IPS-11a (cell line): ENCODE results near the gene ALDH8A1.

Experiments used
- H3K4me3 ChIP-seq: one replicate; pipeline ENCODE4 v1.5.1; 2013; ENCODE audit warnings: low read depth, low read length, control low read depth

The ALDH8A1 gene

DNA sequence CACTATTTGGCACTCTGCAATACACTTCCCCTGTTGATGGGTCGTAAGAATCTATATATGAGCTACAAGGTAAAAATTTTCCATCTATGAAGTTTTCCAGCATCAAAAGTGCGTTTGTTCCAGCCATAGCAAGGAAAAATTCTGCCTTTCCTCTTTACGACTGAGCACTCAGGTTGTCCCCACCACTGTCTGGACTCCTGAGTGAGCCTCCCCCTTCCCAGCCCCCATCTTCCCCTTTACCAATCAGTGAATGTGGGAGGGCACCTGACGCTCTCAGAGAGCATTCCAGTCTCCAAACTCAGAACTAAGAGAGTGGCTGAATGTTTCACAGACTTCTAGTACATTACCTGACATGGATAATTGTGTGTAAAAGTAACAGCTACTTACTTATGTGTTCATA, at the start of gene ALDH8A1:
Gene ALDH8A1, minus strand, starts transcription at position 175 of the 400 bp plus-strand sequence. Its CDS starts 48 bp downstream, at position 127.
- no peak within 1 kb of the TSS for H3K4me3 ChIP-seq

- no peak overlapping the region for H3K4me3 ChIP-seq
These were observed 49.2 kb upstream of the ALDH8A1 start for GRCh38 chr6:134999107-134999506.

DNA sequence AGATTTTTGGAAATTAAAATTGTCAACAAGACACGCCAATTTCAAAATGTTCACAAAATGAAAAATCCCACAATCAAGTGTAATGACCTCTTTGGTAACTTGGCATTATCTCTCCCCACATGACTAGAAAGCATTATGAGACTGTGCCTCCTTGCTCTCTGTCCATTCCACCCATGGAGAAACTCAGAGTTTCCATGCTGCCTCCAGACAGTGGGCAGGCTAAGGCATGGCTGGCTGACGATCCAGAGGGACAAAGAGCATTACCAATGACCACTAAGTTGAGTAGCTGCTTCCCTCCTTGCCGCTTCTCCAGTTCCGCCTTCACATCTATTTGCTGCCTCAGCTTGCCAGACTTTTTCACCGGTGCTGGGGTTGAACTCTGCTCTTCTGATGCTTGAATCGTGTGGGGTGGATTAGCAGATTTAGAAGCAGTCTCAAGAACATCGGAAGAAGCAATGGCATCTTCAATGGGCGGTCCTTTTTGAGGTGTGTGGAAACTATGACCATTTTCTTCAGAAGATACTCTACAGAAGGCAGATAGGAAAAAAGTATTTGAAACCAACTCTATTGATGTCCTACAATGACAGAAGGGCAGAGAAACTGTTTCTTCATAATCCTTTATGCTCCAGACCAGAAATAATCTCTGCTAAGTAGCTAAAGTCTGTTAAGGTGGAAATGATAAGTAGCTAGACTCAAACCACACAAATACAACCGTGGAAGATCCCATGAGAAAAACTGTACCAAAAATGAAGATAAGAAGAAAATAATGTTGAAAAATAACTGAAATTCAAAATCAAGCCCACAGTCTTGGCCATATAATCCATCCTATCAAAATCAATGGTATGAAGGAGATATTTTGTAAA, 47.5 kb upstream of the ALDH8A1 start:
- H3K4me3 ChIP-seq: no peak overlapping the region

DNA sequence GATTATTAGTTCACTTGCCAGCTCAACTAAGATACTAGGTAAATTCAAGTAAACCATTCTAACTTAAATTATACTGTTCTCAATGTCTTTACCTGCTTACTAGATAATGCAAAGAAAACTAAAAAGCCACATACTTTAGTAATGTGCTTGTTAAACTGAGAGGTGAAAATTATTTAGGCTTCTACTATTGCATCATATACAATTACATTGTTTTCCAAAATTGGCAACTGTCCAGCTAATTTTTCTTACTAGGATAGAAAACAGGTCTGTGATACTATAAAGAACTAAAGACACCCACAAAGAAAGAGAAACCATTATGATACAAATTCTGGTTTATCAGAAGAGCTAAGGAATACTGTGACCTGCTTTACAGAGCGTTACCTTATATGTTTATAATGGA, 45.6 kb upstream of the ALDH8A1 start:
- no peak overlapping the region for H3K4me3 ChIP-seq

DNA sequence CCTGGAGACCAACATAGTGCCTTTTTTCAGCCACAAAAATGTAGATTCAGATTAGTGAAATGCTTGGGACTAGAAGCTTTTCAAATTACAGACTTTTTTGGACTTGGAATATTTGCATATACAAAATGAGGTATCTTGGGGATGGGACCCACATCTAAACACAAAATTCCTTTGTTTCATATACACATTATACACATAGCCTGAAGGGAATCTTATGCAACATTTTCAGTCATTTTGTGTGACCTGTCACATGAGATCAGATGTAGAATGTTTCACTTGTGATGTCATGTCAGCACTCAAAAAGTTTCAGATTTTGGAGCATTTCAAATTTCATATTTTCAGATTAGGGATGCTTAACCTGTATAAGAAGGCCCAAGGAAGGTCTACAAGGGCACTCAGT, 44.5 kb upstream of the ALDH8A1 start:
- H3K4me3 ChIP-seq: no peak overlapping the region

- H3K4me3 ChIP-seq: no peak overlapping the region
These were observed 42.3 kb upstream of the ALDH8A1 start for GRCh38 chr6:134992155-134992554.

DNA sequence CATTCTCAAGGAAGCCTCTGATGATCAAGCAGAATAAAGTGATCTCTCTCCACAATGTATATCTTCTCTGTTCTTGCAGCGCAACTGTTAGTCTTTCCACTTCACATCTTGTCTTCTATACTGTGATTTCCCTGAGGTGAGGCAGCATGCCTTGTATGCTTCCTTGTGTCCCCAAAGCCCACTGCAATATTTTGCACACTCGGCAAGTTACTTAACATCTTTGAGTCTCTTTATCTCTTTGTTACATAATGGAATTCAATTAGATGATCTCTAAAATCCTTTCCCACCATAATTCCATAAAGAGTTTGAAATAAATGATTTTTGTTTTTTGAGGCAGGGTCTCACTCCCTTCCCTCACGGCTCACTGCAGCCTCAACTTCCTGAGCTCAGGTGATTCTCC, 40.4 kb upstream of the ALDH8A1 start:
- no peak overlapping the region for H3K4me3 ChIP-seq

GRCh38 chr6:134984821-134985220, 34.9 kb upstream of the ALDH8A1 start:
- no peak overlapping the region for H3K4me3 ChIP-seq

DNA sequence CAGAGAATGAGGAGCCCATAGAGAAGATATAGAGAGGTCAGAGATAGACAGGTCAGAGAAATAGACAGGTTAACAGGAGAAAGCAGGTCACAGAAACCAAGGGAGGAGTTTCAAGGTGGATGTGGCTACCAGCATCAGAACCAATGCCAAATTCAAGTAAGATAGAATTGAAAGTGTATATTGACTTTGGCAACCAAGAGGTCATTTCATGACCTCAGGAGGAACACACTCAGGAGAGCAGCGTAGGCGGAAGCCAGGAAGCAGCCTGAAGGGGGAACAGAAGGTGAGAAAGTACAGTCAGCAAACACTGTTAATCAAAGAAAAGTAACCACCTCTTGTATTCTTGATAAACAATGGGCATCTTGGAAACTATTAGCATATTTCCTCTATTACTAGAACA, 33.9 kb upstream of the ALDH8A1 start:
- no peak overlapping the region for H3K4me3 ChIP-seq

GRCh38 chr6:134982161-134982560, 32.3 kb upstream of the ALDH8A1 start:
- H3K4me3 ChIP-seq: no peak overlapping the region

DNA sequence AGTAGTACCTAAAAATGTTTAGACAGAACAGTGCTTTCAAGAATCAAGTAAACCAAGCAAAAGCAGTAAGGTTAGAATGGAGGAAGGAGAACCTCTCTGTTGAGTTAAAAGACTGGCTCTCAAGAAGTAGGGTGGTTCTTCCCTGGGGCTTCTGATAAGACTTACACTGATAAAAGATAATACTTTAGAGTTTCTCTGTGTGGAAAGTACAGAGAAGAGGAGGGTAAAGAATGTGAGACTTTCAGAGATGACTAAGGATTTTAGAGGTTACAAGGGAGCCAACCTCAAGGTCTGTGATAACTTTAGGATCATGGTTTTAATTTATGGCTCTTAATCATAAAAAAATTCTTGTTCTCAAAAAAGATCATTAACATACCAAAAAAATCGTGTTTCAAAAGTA, 30.9 kb upstream of the ALDH8A1 start:
- H3K4me3 ChIP-seq: no peak overlapping the region

GRCh38 chr6:134979142-134979541, 29.2 kb upstream of the ALDH8A1 start:
- no peak overlapping the region for H3K4me3 ChIP-seq

- no peak overlapping the region for H3K4me3 ChIP-seq
These were observed 24.5 kb upstream of the ALDH8A1 start for GRCh38 chr6:134974370-134974769.

DNA sequence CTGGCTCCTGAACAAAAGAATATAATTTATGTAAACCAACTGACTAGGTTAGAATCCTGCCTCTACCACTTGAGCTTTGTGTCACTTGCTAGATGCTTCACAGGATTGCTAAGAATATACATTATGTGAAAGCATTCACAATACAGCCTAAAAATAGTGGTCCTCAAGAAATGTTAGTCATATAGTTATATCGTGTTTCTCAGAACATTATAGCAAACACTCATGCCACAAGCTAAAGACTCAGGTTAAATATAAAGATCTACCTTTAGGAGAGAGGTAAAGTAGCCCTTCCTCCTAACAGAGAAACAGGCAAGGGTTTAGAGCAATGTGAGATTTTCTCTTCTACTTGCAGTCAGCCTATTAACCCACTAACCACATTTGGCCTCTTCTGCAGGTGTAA, 17.8 kb upstream of the ALDH8A1 start:
- no peak overlapping the region for H3K4me3 ChIP-seq

GRCh38 chr6:134964451-134965203, 14.7 kb upstream of the ALDH8A1 start:
- no peak overlapping the region for H3K4me3 ChIP-seq

DNA sequence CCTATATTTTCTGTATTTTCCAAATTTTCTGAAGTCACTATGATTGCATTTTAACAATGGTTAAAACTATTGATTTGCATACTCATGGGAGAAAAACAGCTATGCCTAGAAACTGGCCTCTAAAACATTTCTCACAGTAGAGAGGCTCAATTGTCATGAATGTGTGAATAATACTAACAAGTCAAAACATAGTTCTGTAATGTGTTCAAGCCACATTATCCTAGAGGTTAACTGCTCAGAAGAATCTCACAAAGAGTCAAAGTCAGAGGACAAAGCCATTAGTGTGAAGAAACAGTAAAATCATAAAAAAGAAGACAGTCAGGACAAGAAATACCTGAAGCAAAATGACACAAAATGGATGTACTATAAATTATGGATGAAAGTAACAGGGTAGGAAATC, 12.5 kb upstream of the ALDH8A1 start:
- no peak overlapping the region for H3K4me3 ChIP-seq

DNA sequence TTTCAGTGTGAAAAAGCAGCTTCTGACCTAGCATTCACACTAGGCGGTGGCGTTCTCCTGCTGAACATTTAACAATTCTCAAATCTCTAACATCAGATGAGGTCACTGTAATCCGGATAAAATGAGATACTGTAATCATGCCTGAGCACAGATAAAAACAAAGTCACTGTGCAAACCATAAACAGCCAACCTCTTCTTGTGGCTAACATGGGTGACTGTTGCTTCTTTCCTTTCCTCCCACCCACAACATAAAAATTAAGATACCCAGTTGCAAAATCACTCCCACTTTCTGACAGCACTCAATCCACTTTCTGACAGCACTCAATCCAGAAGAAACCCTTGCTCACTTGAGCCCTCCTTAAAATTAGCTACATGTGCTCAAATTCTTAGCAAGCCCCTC, 11.5 kb upstream of the ALDH8A1 start:
- no peak overlapping the region for H3K4me3 ChIP-seq

DNA sequence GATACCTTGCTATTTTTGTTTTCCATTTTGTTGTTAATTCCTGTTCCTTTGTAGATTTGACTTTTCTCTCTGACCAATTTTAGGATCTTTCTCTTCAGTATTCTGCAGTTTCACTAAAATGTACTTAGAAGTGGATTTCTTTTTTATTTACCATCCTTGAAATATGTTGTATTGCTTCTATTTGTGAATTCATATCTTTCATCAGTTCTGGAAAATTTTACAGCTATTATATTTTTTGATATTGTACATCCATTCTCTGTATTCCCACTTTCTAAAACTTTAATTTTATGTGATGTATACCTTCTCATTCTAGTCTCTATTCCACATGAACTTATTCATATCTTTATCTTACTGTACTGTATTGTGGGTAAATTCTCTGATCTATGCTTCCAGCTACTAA, 9.7 kb upstream of the ALDH8A1 start:
- H3K4me3 ChIP-seq: no peak overlapping the region

DNA sequence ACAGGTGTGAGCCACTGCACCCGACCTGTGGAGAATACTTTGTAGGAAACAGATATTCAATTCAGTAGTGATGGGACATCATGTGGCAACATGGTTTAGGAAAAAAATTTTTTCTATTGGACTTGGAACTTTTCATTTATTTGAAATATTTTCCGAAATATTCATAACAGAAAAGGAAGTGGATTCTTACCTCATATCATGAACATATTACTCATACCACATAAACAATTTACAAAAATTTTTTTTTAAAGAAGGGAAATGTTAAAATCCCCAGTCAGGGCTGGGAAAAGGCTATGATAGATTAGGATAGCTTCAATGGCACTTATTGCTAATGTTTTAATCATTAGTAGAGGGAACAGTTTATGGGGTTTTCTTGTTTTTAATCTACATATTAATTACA, 6.8 kb upstream of the ALDH8A1 start:
- no peak overlapping the region for H3K4me3 ChIP-seq

GRCh38 chr6:134956032-134956431, 6.1 kb upstream of the ALDH8A1 start:
- no peak overlapping the region for H3K4me3 ChIP-seq

DNA sequence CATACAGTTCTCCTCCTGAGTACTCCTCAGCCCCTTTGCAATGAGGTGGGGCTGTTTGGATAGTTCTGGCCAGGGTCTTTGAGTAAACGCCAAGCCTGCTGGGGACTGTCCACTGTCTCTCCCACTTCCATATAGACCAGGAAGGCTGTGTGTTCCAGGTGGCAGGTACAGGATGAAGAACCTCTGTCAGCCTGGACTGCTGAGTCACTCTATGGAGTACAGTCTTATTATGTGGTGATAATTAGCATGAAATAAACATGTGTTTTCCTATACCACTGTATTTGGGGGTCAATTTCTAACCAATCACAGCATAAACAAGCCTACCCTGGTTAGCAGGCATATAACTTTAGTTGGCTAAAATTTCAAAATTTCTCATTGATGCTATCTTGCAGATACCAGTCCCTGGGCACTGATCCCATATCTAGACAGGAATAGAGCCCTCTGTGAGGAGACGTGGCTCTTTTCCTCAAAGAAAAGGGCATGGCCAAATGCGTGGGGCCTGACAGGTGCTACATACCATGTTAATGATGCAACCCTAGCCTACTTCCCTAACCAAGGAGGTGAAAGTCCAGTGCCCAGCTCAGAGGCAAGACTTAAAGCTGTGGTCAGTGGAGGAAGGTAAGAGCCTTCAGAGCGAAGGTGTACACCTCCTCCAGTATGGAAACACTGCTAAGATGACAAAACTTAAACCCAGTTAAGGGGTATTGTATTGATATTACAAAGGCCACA, 4.5 kb upstream of the ALDH8A1 start:
- no peak overlapping the region for H3K4me3 ChIP-seq
